ENCODE data around the gene FUT8. TPM values are rescaled to one million over a fixed set of nuclear protein-coding genes. Genes with fewer than 3 reads are reported as not detected.

Gene FUT8
- total RNA-seq, 1 donor from 2014 or later, result 56.6 TPM

GRCh38 chr14:65485516-65485915 lies 73.0 kb downstream of the FUT8 start:
- no peak overlapping the region for H3K4me3 Mint-ChIP-seq (ENCODE audit: unreplicated experiment)
- peaks cover 23% of the 10 kb centered on the region for H3K4me1 Mint-ChIP-seq (ENCODE audit: low read depth, unreplicated experiment)
- no peak for DNase-seq
- H3K9me3 Mint-ChIP-seq (ENCODE audit: unreplicated experiment), result peaks cover 3% of the 10 kb centered on the region
- H3K27me3 Mint-ChIP-seq (ENCODE audit: unreplicated experiment), result no peaks in the 10 kb centered on the region
- no peaks in the 10 kb centered on the region for H3K36me3 Mint-ChIP-seq (ENCODE audit: unreplicated experiment)
- TF ChIP-seq CTCF (IDR thresholded peaks at IDR 0.05; ENCODE audit: partially characterized antibody, unreplicated experiment), result no peak
- peak overlapping the region; percentile 12 for H3K27ac Mint-ChIP-seq (ENCODE audit: unreplicated experiment)

- Mint-ChIP-seq H3K9me3 (ENCODE audit: unreplicated experiment) (peaks cover 3% of the 10 kb centered on the region), H3K4me3 (ENCODE audit: unreplicated experiment) (no peak overlapping the region), H3K4me1 (ENCODE audit: low read depth, unreplicated experiment) (peaks cover 34% of the 10 kb centered on the region), H3K27me3 (ENCODE audit: unreplicated experiment) (no peaks in the 10 kb centered on the region), H3K36me3 (ENCODE audit: unreplicated experiment) (no peaks in the 10 kb centered on the region), H3K27ac (ENCODE audit: unreplicated experiment) (no peak overlapping the region)
- DNase-seq, result no peak
- no peak for TF ChIP-seq CTCF (IDR thresholded peaks at IDR 0.05; ENCODE audit: partially characterized antibody, unreplicated experiment)
Observed at GRCh38 chr14:65486863-65487262, 74.3 kb downstream of the FUT8 start.

GRCh38 chr14:65487783-65488494 lies 75.4 kb downstream of the FUT8 start:
- Mint-ChIP-seq H3K27ac (ENCODE audit: unreplicated experiment) (peak overlapping the region; percentile 41), H3K4me1 (ENCODE audit: low read depth, unreplicated experiment) (peaks cover 32% of the 10 kb centered on the region), H3K27me3 (ENCODE audit: unreplicated experiment) (no peaks in the 10 kb centered on the region), H3K4me3 (ENCODE audit: unreplicated experiment) (no peak overlapping the region), H3K9me3 (ENCODE audit: unreplicated experiment) (peaks cover 3% of the 10 kb centered on the region), H3K36me3 (ENCODE audit: unreplicated experiment) (no peaks in the 10 kb centered on the region)
- no peak for TF ChIP-seq CTCF (IDR thresholded peaks at IDR 0.05; ENCODE audit: partially characterized antibody, unreplicated experiment)
- no peak for DNase-seq

- Mint-ChIP-seq H3K27ac (ENCODE audit: unreplicated experiment) (no peak overlapping the region), H3K27me3 (ENCODE audit: unreplicated experiment) (no peaks in the 10 kb centered on the region), H3K9me3 (ENCODE audit: unreplicated experiment) (peaks cover 3% of the 10 kb centered on the region), H3K4me3 (ENCODE audit: unreplicated experiment) (no peak overlapping the region), H3K36me3 (ENCODE audit: unreplicated experiment) (no peaks in the 10 kb centered on the region), H3K4me1 (ENCODE audit: low read depth, unreplicated experiment) (peaks cover 26% of the 10 kb centered on the region)
- TF ChIP-seq CTCF (IDR thresholded peaks at IDR 0.05; ENCODE audit: partially characterized antibody, unreplicated experiment), result no peak
- no peak for DNase-seq
Observed at GRCh38 chr14:65491274-65491673, 78.7 kb downstream of the FUT8 start.

- no peak overlapping the region for H3K27ac Mint-ChIP-seq (ENCODE audit: unreplicated experiment)
- H3K9me3 Mint-ChIP-seq (ENCODE audit: unreplicated experiment), result peaks cover 3% of the 10 kb centered on the region
- H3K27me3 Mint-ChIP-seq (ENCODE audit: unreplicated experiment), result no peaks in the 10 kb centered on the region
- no peak for TF ChIP-seq CTCF (IDR thresholded peaks at IDR 0.05; ENCODE audit: partially characterized antibody, unreplicated experiment)
- H3K4me1 Mint-ChIP-seq (ENCODE audit: low read depth, unreplicated experiment), result peaks cover 25% of the 10 kb centered on the region
- no peaks in the 10 kb centered on the region for H3K36me3 Mint-ChIP-seq (ENCODE audit: unreplicated experiment)
- DNase-seq, result no peak
- no peak overlapping the region for H3K4me3 Mint-ChIP-seq (ENCODE audit: unreplicated experiment)
Observed at GRCh38 chr14:65492266-65492665, 79.7 kb downstream of the FUT8 start.

Measured in glutamatergic neuron (in vitro differentiated cells).